Head of caudate nucleus (tissue), 42 donors: ENCODE data around the gene AMY2A.
"Not testable (repeated sequence)": the region's sequence is repeated elsewhere in the genome, so short reads cannot be mapped to it uniquely, and the experiment has no call there.

ENCODE experiments used
- DNase-seq, 42 donors: peaks; one replicate each; pipeline versions ENCODE4 v3.0.0 to v3.0.0-alpha.2; 2020 to 2021; ENCODE audit warnings: mixed read lengths in 7 of 42
- intact Hi-C: fragments of 100-400 bp; cut with DNase I; formaldehyde crosslinking; loops from one replicate; pipeline ENCODE4 v1.15.0; 2022

AMY2A gene

GRCh38 chr1:103616994-103617477 lies at the start of gene AMY2A:
TSS of gene AMY2A (plus strand) at chr1:103617427. CDS start at chr1:103617441, 14 bp downstream.
- DNase-seq, intact Hi-C loops: not testable (repeated sequence)

GRCh38 chr1:103569493-103569892 lies 47.7 kb upstream of the AMY2A start:
- intact Hi-C loops: no loop called here
- DNase-seq: no peak

- intact Hi-C loops, DNase-seq: not testable (repeated sequence)
Observed at GRCh38 chr1:103571289-103571688, 45.9 kb upstream of the AMY2A start, which contains the start of gene AMY2B. TSS of gene AMY2B (plus strand) at chr1:103571589. CDS start at chr1:103571603, 14 bp downstream.

DNA sequence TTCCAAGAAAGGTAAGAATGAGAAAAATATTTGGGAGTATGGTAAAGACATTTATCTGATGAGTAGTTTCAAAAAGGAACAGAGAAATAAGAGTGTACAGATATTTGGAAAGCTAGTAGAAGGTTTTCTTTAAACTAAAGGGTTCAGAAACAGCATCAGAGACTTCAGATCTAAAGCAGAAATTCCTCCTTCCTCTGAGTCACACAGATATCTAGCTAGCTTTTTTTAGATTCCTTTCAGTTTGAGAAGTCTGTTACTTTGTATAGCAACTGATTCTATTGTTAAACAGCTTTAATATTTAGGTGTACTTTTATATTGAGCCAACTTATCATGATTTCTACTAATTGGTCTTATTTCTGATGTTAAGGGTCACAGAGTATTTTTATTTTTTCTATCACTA lies 41.2 kb upstream of the AMY2A start:
- intact Hi-C loops: no loop called here
- no peak for DNase-seq

- intact Hi-C loops: not testable (repeated sequence)
Observed at GRCh38 chr1:103576784-103577183, 40.4 kb upstream of the AMY2A start.

GRCh38 chr1:103582464-103582863 lies 34.8 kb upstream of the AMY2A start:
- no peak for DNase-seq
- intact Hi-C loops: no loop called here

More at GRCh38 chr1:103576784-103577183, 40.4 kb upstream of the AMY2A start:
- DNase-seq: not testable (repeated sequence)

GRCh38 chr1:103583887-103584286 lies 33.3 kb upstream of the AMY2A start:
- intact Hi-C loops: no loop called here
- no peak for DNase-seq

DNA sequence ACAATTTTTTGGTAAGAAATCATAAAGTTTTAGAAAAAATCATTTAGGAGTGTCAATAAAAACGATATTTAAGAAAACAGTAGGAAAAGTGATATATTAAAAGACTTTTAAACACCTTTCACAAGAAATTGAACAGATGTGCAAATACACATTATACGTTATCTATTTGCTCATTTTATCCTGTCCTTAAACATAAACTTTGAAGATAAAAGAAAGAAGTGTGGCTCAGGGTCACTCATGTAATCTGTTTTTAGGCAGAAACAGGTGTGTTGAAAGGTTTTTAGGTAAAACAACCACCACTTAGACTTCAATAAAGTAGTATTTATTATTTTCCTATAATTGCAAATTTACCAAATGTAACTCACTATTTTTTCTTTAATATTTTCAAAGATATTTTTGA lies 32.7 kb upstream of the AMY2A start:
- intact Hi-C loops: no loop called here

GRCh38 chr1:103602740-103603139 lies 14.5 kb upstream of the AMY2A start:
- intact Hi-C loops, DNase-seq: not testable (repeated sequence)

More for the DNA sequence above, 32.7 kb upstream of the AMY2A start:
- no peak for DNase-seq

GRCh38 chr1:103616362-103616761 lies 865 bp upstream of the AMY2A start:
- peak in 2 of 42 donors; percentile 6 to 18 for DNase-seq
- intact Hi-C loops: no loop called here

- intact Hi-C loops, DNase-seq: not testable (repeated sequence)
Observed at GRCh38 chr1:103627436-103627835, 10.2 kb downstream of the AMY2A start.

DNA sequence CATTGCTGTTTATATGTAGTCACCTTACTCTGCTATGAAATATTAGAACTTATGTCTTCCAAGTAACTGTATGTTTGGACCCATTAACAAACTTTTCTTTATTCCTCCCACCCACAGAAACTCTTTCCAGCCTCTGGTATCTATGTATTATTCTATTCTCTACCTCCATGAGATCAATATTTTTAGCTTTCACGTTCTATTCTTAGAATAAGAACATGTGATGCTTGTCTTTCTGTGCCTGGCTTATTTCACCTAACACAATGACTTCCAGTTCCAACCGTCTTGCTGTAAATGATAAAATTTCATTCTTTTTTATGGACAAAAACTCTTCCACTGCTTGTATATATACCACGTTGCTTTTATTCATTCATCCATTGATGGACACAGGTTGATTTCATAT lies 24.0 kb downstream of the AMY2A start:
- DNase-seq, intact Hi-C loops: not testable (repeated sequence)

DNA sequence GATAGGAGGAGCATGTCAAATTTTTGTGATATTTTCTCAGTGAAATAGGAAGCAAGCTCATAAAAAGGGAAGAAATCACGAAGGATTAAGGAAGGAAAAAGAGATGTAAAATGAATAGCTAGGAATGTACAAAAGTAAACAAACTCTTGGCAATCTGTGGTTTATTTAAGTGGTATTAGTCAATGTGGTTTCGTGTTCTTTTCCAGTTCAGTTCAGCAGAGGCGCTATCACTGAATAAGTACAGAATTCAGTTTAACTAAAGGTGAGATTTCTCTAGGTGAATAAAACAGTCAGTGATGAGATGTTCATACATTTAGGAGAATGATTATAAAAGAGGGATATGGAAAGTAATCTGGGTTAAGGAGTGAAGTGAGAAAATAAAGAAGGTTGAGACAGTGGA lies 26.7 kb downstream of the AMY2A start:
- DNase-seq, intact Hi-C loops: not testable (repeated sequence)

GRCh38 chr1:103650305-103650704 lies 33.1 kb downstream of the AMY2A start:
- intact Hi-C loops, DNase-seq: not testable (repeated sequence)

DNA sequence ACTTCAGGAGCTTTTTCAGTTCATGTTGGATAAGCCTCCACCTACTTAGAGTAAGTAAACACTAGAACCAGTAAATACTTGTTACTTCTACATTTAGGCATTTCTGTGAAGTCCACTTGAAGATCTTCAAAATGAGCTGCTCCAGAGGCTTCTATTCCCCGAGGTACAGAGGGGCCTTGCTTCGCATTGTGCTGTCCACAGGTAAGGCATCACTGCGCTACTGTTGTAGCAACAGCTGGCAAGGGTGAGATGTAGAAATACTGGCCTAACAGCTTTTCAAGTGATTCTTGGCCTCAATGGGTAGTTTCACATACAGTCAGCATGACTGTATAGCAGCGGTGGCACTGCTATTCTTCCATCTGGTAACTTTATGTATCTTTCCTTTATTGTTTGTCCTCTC lies 33.7 kb downstream of the AMY2A start:
- DNase-seq, intact Hi-C loops: not testable (repeated sequence)

DNA sequence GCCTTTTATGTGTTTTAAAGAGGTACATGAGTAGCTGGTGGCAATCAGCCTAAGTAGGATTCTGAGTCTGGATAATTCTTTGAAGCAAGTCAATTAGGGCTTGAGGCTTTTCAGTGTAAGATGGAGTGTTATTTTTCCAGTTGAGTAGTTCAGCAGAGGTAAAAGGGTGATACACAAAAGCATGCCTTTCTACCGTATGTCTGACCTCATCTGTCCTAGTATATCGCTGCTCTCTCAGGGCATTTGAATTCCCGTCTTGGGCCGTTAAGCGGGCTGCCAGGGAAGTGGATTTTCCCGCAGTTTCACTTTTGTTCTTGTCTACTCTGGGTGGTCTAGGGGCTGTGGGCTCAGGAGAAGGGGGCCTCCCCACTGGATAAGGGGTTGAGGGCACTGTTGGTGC lies 36.9 kb downstream of the AMY2A start:
- DNase-seq, intact Hi-C loops: not testable (repeated sequence)

DNA sequence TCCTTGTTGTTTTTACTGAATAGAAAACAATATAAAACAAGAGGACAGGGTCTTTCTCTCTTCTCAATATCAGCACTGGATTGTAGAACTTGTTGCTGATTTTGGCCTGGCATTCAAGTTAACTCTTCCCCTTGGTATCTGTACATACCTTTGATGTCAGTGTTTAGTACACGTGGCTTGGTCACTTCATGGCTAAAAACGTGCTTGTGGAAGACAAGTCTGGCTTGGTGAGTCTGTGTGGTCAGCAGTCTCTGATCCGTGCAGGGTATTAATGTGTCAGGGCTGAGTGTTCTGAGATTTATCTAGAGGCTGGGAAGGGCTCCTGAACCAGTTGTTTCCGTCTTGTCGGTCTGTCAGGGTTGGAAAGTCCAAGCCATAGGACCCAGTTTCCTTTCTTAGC lies 38.2 kb downstream of the AMY2A start, which contains the start of gene AMY1A:
AMY1A (plus strand) TSS at position 301 of the 400 bp plus-strand sequence. CDS start 571 bp downstream, outside the sequence.
- DNase-seq, intact Hi-C loops: not testable (repeated sequence)
